Adrenal gland (tissue), 19 donors: ENCODE measurements around the gene DKK3. TPM values are rescaled to one million over a fixed set of nuclear protein-coding genes. Genes with fewer than 3 reads are reported as not detected.
A peak's percentile ranks its signal among the peaks of the same experiment; 100 is the strongest.

Experiments
- DNase-seq, 7 donors: peaks; one replicate each; pipeline ENCODE4 v3.0.0-alpha.2; 2019 to 2020
- H3K27ac ChIP-seq, 5 donors: fragments of 200-600 bp; sonication (generic) in 4 of 5; 1 replicate in 3 of 5; 2 replicates in 2 of 5; pipeline versions ENCODE4 v1.5.1 to v1.8.0; 2016 to 2020; ENCODE audit warnings: mild to moderate bottlenecking in 1 of 5
- H3K27me3 ChIP-seq: fragments of 200-600 bp; 2 replicates; pipeline ENCODE4 v1.8.0; 2021
- H3K36me3 ChIP-seq, 2 donors: fragments of 200-600 bp; replicated peaks in 1 of 2; 1 replicate in 1 of 2; 2 replicates in 1 of 2; pipeline versions ENCODE4 v1.5.1 to v1.8.0; 2018 to 2022
- H3K4me1 ChIP-seq, 2 donors: fragments of 200-600 bp; replicated peaks in 1 of 2; 1 replicate in 1 of 2; 2 replicates in 1 of 2; pipeline versions ENCODE4 v1.5.1 to v1.8.0; 2018 to 2021
- H3K4me3 ChIP-seq, 4 donors: fragments of 200-600 bp; sonication (generic) in 3 of 4; one replicate each; pipeline ENCODE4 v1.5.1; 2016 to 2018
- H3K9me3 ChIP-seq, 3 donors: fragments of 200-600 bp; sonication (generic) in 1 of 3; replicated peaks in 1 of 3; 1 replicate in 2 of 3; 2 replicates in 1 of 3; pipeline versions ENCODE4 v1.5.1 to v1.8.0; 2016 to 2021
- POLR2A ChIP-seq, 2 donors: fragments of 450-650 bp; IDR thresholded peaks; one replicate each; pipeline ENCODE4 v1.6.1; 2017; ENCODE audit warnings: antibody characterized with exemption in 2 of 2, mild to moderate bottlenecking in 2 of 2, moderate library complexity in 1 of 2
- WGBS, 4 donors: extraction: QIAGEN DNeasy Blood & Tissue Kit in 2 of 4; methylation state at CpG; one replicate each; pipeline versions ENCODE4 v1.1.5 to v1.1.7; 2013 to 2017; 5-methylcytosine and 5-hydroxymethylcytosine counted together
- intact Hi-C, 2 donors: fragments of 100-400 bp; cut with DNase I; formaldehyde crosslinking; loops; one replicate each; pipeline versions ENCODE4 v1.14.1 to v1.15.0; 2022 to 2023
- long read RNA-seq, 10 donors: library from polyadenylated mRNA in 3 of 10; unstranded in 2 of 10; stranded (forward) in 1 of 10; transcript quantifications; one replicate each; pipeline ENCODE4 v2.0.0 and lab custom pipeline, GENCODE V29; 2021 to 2026
- polyA plus RNA-seq, 3 donors: library from polyadenylated mRNA; stranded (reverse); fragments of 200-250 nt in 2 of 3; fragments of 350-450 nt in 1 of 3; fragmentation: Illumina TruSeq in 1 of 3; extraction: RNeasy Lipid Tissue Mini Kit (QIAGEN cat#74804) in 1 of 3; gene quantifications; one replicate each; pipeline ENCODE4 v1.2.3, GENCODE V29; 2013 to 2014
- total RNA-seq, 9 donors: library from RNA; depleted of rRNA in 4 of 9; stranded (reverse); fragments of >200 nt in 4 of 9; fragments of 120-200 nt in 1 of 9; fragmentation: NEBNext Ultra II Directional in 1 of 9; extraction: Animal tissue kit (Norgen Biotek cat#: 25700) in 1 of 9; gene quantifications; one replicate each; pipeline versions ENCODE4 v1.1.0 to v1.2.4, GENCODE V29; 2013 to 2023
- TF ChIP-seq, protein P1 (sequence below), 6 experiments: fragments of 450-650 bp in 4 of 6; fragments of 200-600 bp in 2 of 6; sonication (generic) in 1 of 6; IDR thresholded peaks; 1 replicate in 5 of 6; 2 replicates in 1 of 6; pipeline versions ENCODE4 v1.5.1 to v1.8.0; 2016 to 2021; ENCODE audit warnings: antibody characterized with exemption in 6 of 6, mild to moderate bottlenecking in 2 of 6, moderate library complexity in 1 of 6
- donor health status: healthy with polysubstance abuse.
- donor health status: Bipolar disorder and iron deficiency.
- donor health status: DM: yes; HTN: yes; CAD: no.
- donor health status: DM: no; HTN: no; CAD: no.
- donor health status: DM: no; HTN: no; CAD: no.
- donor health status: DM: yes; HTN: yes; CAD: no.

DKK3 gene
- 100 to 1,000 TPM in 5 of 9 donors, 10 to 100 TPM in 4; 19.7 to 330 (median 112) TPM for total RNA-seq
- 100 to 1,000 TPM in 1 of 3 donors, 10 to 100 TPM in 2; 73.6 to 175 (median 74.6) TPM for polyA plus RNA-seq
- long read RNA-seq, donor 1, partial matches to known transcripts: 0 of 3 reads
- long read RNA-seq, donor 1, other reads (novel, unspliced or antisense): 0 of 3 reads
- long read RNA-seq, donor 2: 0 reads
- long read RNA-seq, donor 3, partial matches to known transcripts: 0 of 2 reads
- long read RNA-seq, donor 3, other reads (novel, unspliced or antisense): 0 of 2 reads
- long read RNA-seq, donor 4, transcript DKK3-201 (8 exons, 2,636 nt): major isoform, 6 of 22 reads
- long read RNA-seq, donor 4, partial matches to known transcripts: 13 of 22 reads
- long read RNA-seq, donor 4, other reads (novel, unspliced or antisense): 2 of 22 reads
- long read RNA-seq, donor 5, transcript DKK3-202 (8 exons, 2,650 nt): minor isoform, 8 of 258 reads
- long read RNA-seq, donor 5, transcript DKK3-201 (8 exons, 2,636 nt): major isoform, 120 of 258 reads
- long read RNA-seq, donor 5, partial matches to known transcripts: 111 of 258 reads
- long read RNA-seq, donor 5, other reads (novel, unspliced or antisense): 18 of 258 reads
- long read RNA-seq, donor 6, partial matches to known transcripts: 44 of 71 reads
- long read RNA-seq, donor 6, other reads (novel, unspliced or antisense): 25 of 71 reads
- long read RNA-seq, donor 7, partial matches to known transcripts: 0 of 3 reads
- long read RNA-seq, donor 7, other reads (novel, unspliced or antisense): 0 of 3 reads
- long read RNA-seq, donor 8, partial matches to known transcripts: 5 of 7 reads
- long read RNA-seq, donor 8, other reads (novel, unspliced or antisense): 0 of 7 reads
- long read RNA-seq, donor 9, partial matches to known transcripts: 0 of 3 reads
- long read RNA-seq, donor 9, other reads (novel, unspliced or antisense): 0 of 3 reads
- long read RNA-seq, donor 10, partial matches to known transcripts: 16 of 19 reads
- long read RNA-seq, donor 10, other reads (novel, unspliced or antisense): 0 of 19 reads

DNA sequence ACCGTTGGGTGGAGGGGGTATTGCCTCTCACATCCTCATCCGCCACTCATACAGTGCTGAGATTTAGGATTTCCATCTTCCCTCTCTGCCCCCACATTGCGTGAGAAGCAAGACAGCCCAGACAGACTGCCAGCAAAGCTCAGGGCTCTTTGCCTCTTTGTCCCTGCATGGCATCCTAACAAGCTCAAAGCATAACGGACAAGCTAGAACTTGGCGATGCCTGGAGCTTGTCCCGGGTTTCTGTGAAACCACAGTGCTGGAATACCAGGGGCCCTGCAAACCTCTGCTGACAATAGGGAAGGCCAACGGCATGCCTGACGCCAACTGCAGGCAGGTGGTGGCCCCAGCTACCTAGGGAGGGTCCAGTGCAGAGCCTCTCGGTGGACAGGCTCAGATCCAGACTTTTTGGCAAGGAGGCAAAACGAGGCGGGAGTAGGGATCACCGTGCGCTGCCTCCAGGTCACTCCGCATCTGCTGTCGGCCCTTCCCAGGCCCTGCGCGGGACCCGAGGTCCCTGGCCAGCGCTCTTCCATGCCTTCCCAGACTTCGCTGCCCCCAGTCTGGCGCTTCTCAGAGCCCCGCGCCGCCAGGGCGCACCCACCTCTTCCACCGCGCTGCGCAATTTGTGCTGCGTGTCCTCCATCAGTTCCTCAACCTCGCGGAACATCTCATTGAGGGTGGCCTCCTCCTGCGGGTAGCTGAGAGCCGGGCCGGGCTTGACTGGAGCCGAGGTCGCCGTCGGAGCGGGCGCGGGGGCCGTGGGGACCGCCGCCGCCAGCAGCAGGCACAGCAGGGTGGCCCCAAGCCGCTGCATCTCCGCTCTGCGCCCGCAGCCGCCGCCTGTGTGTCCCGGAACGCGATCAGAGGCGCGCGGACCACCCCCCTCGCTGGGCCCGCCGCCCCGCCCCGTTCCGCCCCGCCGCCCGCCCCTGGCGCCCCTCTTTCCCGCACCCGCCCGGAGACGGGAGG, at the start of gene DKK3:
Gene DKK3 (minus strand): TSS at position 858 of the 969 bp plus-strand sequence. CDS start 44 bp downstream, at position 814.
- intact Hi-C loops: no loop called here
- peaks cover 7% of the 10 kb centered on the region for H3K27me3 ChIP-seq
- no peak for TF ChIP-seq POLR2A (IDR thresholded peaks at IDR 0.05)
- TF ChIP-seq, protein P1, sequence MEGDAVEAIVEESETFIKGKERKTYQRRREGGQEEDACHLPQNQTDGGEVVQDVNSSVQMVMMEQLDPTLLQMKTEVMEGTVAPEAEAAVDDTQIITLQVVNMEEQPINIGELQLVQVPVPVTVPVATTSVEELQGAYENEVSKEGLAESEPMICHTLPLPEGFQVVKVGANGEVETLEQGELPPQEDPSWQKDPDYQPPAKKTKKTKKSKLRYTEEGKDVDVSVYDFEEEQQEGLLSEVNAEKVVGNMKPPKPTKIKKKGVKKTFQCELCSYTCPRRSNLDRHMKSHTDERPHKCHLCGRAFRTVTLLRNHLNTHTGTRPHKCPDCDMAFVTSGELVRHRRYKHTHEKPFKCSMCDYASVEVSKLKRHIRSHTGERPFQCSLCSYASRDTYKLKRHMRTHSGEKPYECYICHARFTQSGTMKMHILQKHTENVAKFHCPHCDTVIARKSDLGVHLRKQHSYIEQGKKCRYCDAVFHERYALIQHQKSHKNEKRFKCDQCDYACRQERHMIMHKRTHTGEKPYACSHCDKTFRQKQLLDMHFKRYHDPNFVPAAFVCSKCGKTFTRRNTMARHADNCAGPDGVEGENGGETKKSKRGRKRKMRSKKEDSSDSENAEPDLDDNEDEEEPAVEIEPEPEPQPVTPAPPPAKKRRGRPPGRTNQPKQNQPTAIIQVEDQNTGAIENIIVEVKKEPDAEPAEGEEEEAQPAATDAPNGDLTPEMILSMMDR (IDR thresholded peaks at IDR 0.05): no peak
- H3K4me1 ChIP-seq: peaks cover 5 to 16% of the 10 kb centered on the region in 2 donors
- H3K4me3 ChIP-seq: peak within 1 kb of the TSS in 2 of 4 donors; percentile 16 to 78
- no peaks in the 10 kb centered on the region for H3K36me3 ChIP-seq
- no peaks in the 10 kb centered on the region for H3K9me3 ChIP-seq
- DNase-seq: no peak
- peak within 1 kb of the TSS in 2 of 5 donors; percentile 77 for H3K27ac ChIP-seq
- WGBS, 4 donors: 10 to 26% (median 10%) methylated on average over 16 to 71 of the region's 71 CpGs

DNA sequence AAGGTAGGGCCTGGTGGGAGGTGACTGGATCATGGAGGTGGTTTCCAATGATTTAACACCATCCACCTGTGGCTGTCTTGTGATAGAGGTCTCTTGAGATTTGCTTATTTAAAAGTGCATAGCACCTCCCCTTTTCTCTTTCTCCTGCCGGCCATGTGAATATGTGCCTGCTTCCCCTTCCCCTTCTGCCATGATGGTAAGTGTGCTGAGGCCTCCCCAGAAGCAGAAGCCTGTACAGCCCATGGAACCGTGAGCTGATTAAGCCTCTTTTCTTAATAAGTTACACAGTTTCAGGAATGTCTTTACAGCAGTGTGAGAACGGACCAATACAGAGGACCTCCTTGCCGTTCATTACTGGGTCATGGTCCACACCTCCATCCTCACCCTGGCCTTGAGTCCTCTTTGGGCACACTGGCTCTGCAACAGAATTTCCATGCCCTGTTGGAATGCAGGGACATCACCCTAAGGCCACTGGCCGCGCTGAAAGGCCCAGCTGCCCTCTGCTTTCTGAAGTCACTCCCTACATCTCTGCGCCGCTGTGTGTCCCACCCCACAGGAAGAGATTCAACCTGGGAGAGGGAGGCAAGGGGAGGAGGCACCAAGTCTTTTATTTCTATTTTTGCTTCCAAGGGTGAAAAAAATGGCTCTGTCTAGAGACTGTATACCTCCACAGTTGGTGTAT, 49.0 kb upstream of the DKK3 start:
- no peaks in the 10 kb centered on the region for H3K9me3 ChIP-seq
- intact Hi-C loops: loop anchor here in 1 of 2 donors (10.0 kb wide), 1 partner anchor 187 kb away; no protein-coding TSS in a partner anchor
- H3K4me3 ChIP-seq: no peak overlapping the region
- no peaks in the 10 kb centered on the region for H3K27me3 ChIP-seq
- WGBS, 4 donors: 93 to 99% (median 98%) methylated on average over 8 of the region's 8 CpGs
- no peaks in the 10 kb centered on the region for H3K4me1 ChIP-seq
- no peak overlapping the region for H3K27ac ChIP-seq
- TF ChIP-seq, protein P1 (IDR thresholded peaks at IDR 0.05): no peak
- TF ChIP-seq POLR2A (IDR thresholded peaks at IDR 0.05): no peak
- H3K36me3 ChIP-seq: no peaks in the 10 kb centered on the region
- DNase-seq: no peak

DNA sequence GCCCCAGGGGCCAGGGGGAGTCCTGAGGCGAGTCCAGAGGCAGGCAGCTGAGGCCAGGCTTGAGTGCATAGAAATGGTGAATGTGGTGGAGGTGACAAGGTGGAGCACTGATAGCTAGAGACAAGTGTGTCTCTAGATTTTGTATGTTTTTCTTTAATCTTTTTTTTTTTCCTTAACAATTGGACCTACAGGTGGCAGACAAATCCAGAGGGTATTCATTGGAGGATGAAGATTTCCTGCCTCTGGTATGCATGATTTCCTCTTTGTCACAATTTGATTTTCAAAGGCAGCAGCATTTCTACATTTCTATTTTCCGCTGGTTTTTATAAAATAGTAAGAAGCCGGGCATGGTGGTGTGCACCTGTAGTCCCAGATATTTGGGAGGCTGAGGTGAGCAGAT, 47.7 kb upstream of the DKK3 start:
- Histone ChIP-seq H3K4me3 (no peak overlapping the region), H3K9me3 (no peaks in the 10 kb centered on the region), H3K4me1 (no peaks in the 10 kb centered on the region), H3K27ac (no peak overlapping the region), H3K27me3 (no peaks in the 10 kb centered on the region), H3K36me3 (no peaks in the 10 kb centered on the region)
- intact Hi-C loops: loop anchor here in 1 of 2 donors (10.0 kb wide), 1 partner anchor 189 kb away; no protein-coding TSS in a partner anchor
- WGBS, 4 donors: 77 to 97% (median 84%) methylated on average over 3 of the region's 3 CpGs
- TF ChIP-seq POLR2A (IDR thresholded peaks at IDR 0.05): no peak
- TF ChIP-seq, protein P1 (IDR thresholded peaks at IDR 0.05): no peak
- DNase-seq: no peak
